GM12878 (cell line): ENCODE data around the gene RBM8A. TPM values are rescaled to one million over a fixed set of nuclear protein-coding genes. Genes with fewer than 3 reads are reported as not detected.

Experiments used
- ASH2L ChIP-seq: fragments of 300-600, 200-600 bp; sonication (generic); IDR thresholded peaks from 2 replicates; pipeline ENCODE4 v1.6.1; 2017; ENCODE audit warnings: low read depth, mild to moderate bottlenecking, borderline replicate concordance
- CBFB ChIP-seq: IDR thresholded peaks from 2 replicates; pipeline ENCODE4 v1.6.1; 2016; ENCODE audit warnings: antibody characterized with exemption, low read depth
- CBX3 ChIP-seq: fragments of 200-600 bp; sonication (generic); IDR thresholded peaks from 2 replicates; pipeline ENCODE4 v1.6.1; 2016; ENCODE audit warnings: low read depth, borderline replicate concordance
- E2F4 ChIP-seq: IDR thresholded peaks from 2 replicates; pipeline ENCODE4 v1.6.1; 2012; ENCODE audit warnings: low read depth, low read length, improper control_type of control experiment
- FOS ChIP-seq: IDR thresholded peaks from 3 replicates; pipeline ENCODE4 v1.6.1; 2011; ENCODE audit warnings: borderline replicate concordance; ENCODE audit not compliant: insufficient read length; ENCODE audit errors: extremely low read depth
- HDGF ChIP-seq: fragments of 450-650 bp; IDR thresholded peaks from 2 replicates; pipeline ENCODE4 v1.6.1; 2016; ENCODE audit warnings: antibody characterized with exemption
- IKZF2 ChIP-seq, 2 experiments: fragments of 450-650 bp; IDR thresholded peaks; 2 replicates each; pipeline ENCODE4 v1.6.1; 2017; ENCODE audit warnings: mild to moderate bottlenecking in 2 of 2, moderate library complexity in 2 of 2
- MEF2A ChIP-seq: IDR thresholded peaks from 2 replicates; pipeline ENCODE4 v1.6.1; 2011; ENCODE audit warnings: low read depth, mild to moderate bottlenecking, low read length, moderate library complexity; ENCODE audit not compliant: insufficient read depth
- NBN ChIP-seq: fragments of 450-650 bp; IDR thresholded peaks from 2 replicates; pipeline ENCODE4 v1.6.1; 2016
- PAX5 ChIP-seq: IDR thresholded peaks from 2 replicates; pipeline ENCODE4 v1.6.1; 2011; ENCODE audit warnings: low read depth, low read length, borderline replicate concordance
- POLR2AphosphoS2 ChIP-seq: IDR thresholded peaks from 2 replicates; pipeline ENCODE4 v1.6.1; 2011; ENCODE audit warnings: low read depth, mild to moderate bottlenecking, low read length, improper control_type of control experiment, moderate library complexity
- REST ChIP-seq: IDR thresholded peaks from 2 replicates; pipeline ENCODE4 v1.6.1; 2012; ENCODE audit warnings: mild to moderate bottlenecking, low read depth, low read length
- RFX5 ChIP-seq: IDR thresholded peaks from 2 replicates; pipeline ENCODE4 v1.6.1; 2011; ENCODE audit warnings: low read depth, low read length, improper control_type of control experiment
- SMAD1 ChIP-seq: fragments of 450-650 bp; IDR thresholded peaks from 2 replicates; pipeline ENCODE4 v1.6.1; 2018; ENCODE audit warnings: mild to moderate bottlenecking, low read depth; ENCODE audit not compliant: partially characterized antibody
- SMARCA5 ChIP-seq: fragments of 450-650 bp; IDR thresholded peaks from 2 replicates; pipeline ENCODE4 v1.6.1; 2017; ENCODE audit warnings: mild to moderate bottlenecking
- SMC3 ChIP-seq: IDR thresholded peaks from 2 replicates; pipeline ENCODE4 v1.6.1; 2011; ENCODE audit warnings: low read length, improper control_type of control experiment, borderline replicate concordance
- SP1 ChIP-seq: IDR thresholded peaks from one replicate; pipeline ENCODE4 v1.6.1; 2011; ENCODE audit warnings: low read depth, low read length
- SREBF1 ChIP-seq: IDR thresholded peaks from 2 replicates; pipeline ENCODE4 v1.6.1; 2012; ENCODE audit warnings: mild to moderate bottlenecking, low read length
- YBX1 ChIP-seq: fragments of 450-650 bp; IDR thresholded peaks from 2 replicates; pipeline ENCODE4 v1.6.1; 2016; ENCODE audit warnings: antibody characterized with exemption
- ZNF24 ChIP-seq: fragments of 450-650 bp; IDR thresholded peaks from 2 replicates; pipeline ENCODE4 v1.6.1; 2017; ENCODE audit warnings: antibody characterized with exemption, mild to moderate bottlenecking
- ZNF274 ChIP-seq: IDR thresholded peaks from one replicate; pipeline ENCODE4 v1.8.0; 2011; ENCODE audit not compliant: insufficient read length, insufficient read depth
- ZNF384 ChIP-seq: IDR thresholded peaks from 2 replicates; pipeline ENCODE4 v1.6.1; 2012; ENCODE audit warnings: low read depth, mild to moderate bottlenecking, low read length, improper control_type of control experiment, borderline replicate concordance
- ZNF622 ChIP-seq: fragments of 450-650 bp; IDR thresholded peaks from 2 replicates; pipeline ENCODE4 v1.6.1; 2017; ENCODE audit warnings: mild to moderate bottlenecking, inconsistent platforms
- polyA plus RNA-seq, 11 experiments: library from polyadenylated mRNA; depleted of rRNA in 4 of 11; unstranded in 6 of 11; stranded (reverse) in 5 of 11; fragments of >200 nt; fragmentation: Nextera tagmentation in 4 of 11; fragmentation: Illumina TruSeq in 1 of 11; extraction: Ambion mirVana in 4 of 11; extraction: Trizol in 1 of 11; gene quantifications; 1 replicate in 1 of 11; 2 replicates in 10 of 11; pipeline versions ENCODE4 v1.2.1 to v1.2.3, GENCODE V29; 2011 to 2016; ENCODE audit warnings: inconsistent platforms in 2 of 11, missing spikeins in 2 of 11, low read depth in 1 of 11
- total RNA-seq, 4 experiments: library from RNA; depleted of rRNA in 3 of 4; stranded (reverse); fragments of >200 nt in 3 of 4; fragmentation: Illumina TruSeq in 1 of 4; extraction: Trizol in 1 of 4; gene quantifications; 2 replicates each; pipeline versions ENCODE4 v1.2.1 to v1.2.3, GENCODE V29; 2013 to 2021
- TF ChIP-seq, protein P1 (sequence below), 3 experiments: IDR thresholded peaks in 2 of 3; conservative IDR thresholded peaks in 1 of 3; 2 replicates each; pipeline ENCODE4 v1.5.1; 2011; ENCODE audit warnings: low read depth in 3 of 3, low read length in 3 of 3, mild to moderate bottlenecking in 3 of 3, control low read depth in 2 of 3, moderate library complexity in 2 of 3, inconsistent platforms in 1 of 3, mixed read lengths in 1 of 3; ENCODE audit not compliant: control insufficient read depth in 2 of 3, insufficient read depth in 1 of 3; ENCODE audit errors: extremely low read depth in 1 of 3
- TF ChIP-seq, protein P2 (sequence below): fragments of 450-650 bp; IDR thresholded peaks from 2 replicates; pipeline ENCODE4 v1.6.1; 2014; ENCODE audit warnings: mild to moderate bottlenecking

The RBM8A gene
- total and polyA plus RNA-seq, 10 of the 15 experiments (the other 5 are each of a cell fraction or from before 2014, with no cell fraction given) = 110 to 1,248 (median 248) TPM

DNA sequence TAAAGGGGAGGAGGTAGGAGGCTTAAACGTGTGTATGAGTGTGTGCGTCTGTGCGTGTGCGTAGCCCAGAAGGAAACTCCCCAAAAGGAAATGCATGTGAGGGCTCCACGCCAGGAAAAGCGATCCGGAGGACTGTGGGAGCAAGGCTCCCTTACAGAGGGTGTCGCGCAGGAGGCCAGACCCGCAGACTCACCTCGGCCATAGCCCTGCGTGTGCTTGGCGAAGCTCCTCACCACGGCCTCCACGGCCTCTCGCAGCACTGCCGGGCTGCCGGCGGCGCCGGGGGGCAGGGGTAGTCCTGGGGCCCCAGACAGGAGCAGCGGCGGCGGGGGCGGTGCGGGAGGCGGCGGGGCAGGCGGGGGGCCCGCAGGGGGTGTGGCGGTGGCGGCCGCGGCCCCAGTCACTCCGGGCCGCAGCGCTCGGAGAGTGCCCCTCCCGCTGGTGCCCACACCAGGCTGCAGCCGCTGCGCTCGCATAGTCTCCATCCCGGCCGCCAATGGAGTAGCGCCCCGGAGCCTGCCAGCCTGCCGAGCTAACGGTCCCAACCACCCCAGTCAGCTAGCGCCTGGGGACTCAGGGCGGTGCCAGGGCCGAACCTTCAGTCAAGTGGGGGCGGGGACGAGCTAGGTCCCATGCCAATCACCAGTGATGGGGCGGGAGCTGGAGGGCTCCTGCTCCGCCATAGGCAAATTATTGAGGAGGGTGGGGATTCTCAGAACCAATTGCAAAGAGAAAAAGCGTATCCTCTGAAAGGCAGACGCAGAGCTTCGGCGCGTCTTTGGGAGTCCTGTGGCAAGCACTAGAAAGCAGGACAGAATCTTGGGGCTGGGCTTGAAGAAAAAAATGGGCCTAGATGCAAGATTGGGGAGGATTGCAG lies 30.4 kb upstream of the RBM8A start, which contains the start of gene LIX1L (continued):
- TF ChIP-seq, protein P1, sequence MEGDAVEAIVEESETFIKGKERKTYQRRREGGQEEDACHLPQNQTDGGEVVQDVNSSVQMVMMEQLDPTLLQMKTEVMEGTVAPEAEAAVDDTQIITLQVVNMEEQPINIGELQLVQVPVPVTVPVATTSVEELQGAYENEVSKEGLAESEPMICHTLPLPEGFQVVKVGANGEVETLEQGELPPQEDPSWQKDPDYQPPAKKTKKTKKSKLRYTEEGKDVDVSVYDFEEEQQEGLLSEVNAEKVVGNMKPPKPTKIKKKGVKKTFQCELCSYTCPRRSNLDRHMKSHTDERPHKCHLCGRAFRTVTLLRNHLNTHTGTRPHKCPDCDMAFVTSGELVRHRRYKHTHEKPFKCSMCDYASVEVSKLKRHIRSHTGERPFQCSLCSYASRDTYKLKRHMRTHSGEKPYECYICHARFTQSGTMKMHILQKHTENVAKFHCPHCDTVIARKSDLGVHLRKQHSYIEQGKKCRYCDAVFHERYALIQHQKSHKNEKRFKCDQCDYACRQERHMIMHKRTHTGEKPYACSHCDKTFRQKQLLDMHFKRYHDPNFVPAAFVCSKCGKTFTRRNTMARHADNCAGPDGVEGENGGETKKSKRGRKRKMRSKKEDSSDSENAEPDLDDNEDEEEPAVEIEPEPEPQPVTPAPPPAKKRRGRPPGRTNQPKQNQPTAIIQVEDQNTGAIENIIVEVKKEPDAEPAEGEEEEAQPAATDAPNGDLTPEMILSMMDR (IDR thresholded peaks at IDR 0.05 in 2 of 3, conservative IDR thresholded peaks at IDR 0.05 in 1 of 3; ENCODE audit: control insufficient read depth in 2 of 3, extremely low read depth in 1 of 3, insufficient read depth in 1 of 3, low read depth in 3 of 3, low read length in 3 of 3) = no peak
- TF ChIP-seq MEF2A = no peak
- TF ChIP-seq ZNF384 = no peak
- no peak for TF ChIP-seq SMARCA5
- TF ChIP-seq E2F4 = no peak
- TF ChIP-seq NBN = no peak
- TF ChIP-seq POLR2AphosphoS2 = 0 out of 2 replicates have a peak, but pooled peaks have one; percentile 61
- TF ChIP-seq, protein P2, sequence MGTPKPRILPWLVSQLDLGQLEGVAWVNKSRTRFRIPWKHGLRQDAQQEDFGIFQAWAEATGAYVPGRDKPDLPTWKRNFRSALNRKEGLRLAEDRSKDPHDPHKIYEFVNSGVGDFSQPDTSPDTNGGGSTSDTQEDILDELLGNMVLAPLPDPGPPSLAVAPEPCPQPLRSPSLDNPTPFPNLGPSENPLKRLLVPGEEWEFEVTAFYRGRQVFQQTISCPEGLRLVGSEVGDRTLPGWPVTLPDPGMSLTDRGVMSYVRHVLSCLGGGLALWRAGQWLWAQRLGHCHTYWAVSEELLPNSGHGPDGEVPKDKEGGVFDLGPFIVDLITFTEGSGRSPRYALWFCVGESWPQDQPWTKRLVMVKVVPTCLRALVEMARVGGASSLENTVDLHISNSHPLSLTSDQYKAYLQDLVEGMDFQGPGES = no peak; the same call in 1 of the 2 replicates
- no peak for TF ChIP-seq PAX5
- TF ChIP-seq FOS = peak; percentile 9
- peak; percentile 78 for TF ChIP-seq HDGF
- no peak for TF ChIP-seq SMAD1
- no peak for TF ChIP-seq CBFB
- TF ChIP-seq IKZF2 (IDR thresholded peaks at IDR 0.05) = peak; percentile 36 to 42; a peak in 3 of 4 replicates
- TF ChIP-seq SP1 = peak; percentile 62
- no peak for TF ChIP-seq ZNF24
- TF ChIP-seq REST = no peak
- no peak for TF ChIP-seq ZNF622
- TF ChIP-seq SMC3 = no peak
- no peak for TF ChIP-seq YBX1
- TF ChIP-seq ZNF274 = no peak
- no peak for TF ChIP-seq SREBF1
- TF ChIP-seq RFX5 = 0 out of 2 replicates have a peak, but pooled peaks have one; percentile 24
- TF ChIP-seq CBX3 = no peak
- TF ChIP-seq ASH2L = no peak
